Mononuclear cell (primary cell): ENCODE measurements around the gene C16orf89. TPM values are rescaled to one million over a fixed set of nuclear protein-coding genes. Genes with fewer than 3 reads are reported as not detected.

ENCODE experiments used
- H3K27me3 ChIP-seq: 2 replicates; pipeline ENCODE4 v1.6.0; 2011; ENCODE audit warnings: low read length, control low read depth; ENCODE audit not compliant: insufficient read depth
- H3K4me1 ChIP-seq: 2 replicates; pipeline ENCODE4 v1.5.1; 2011; ENCODE audit warnings: mild to moderate bottlenecking, low read length, control low read depth; ENCODE audit not compliant: insufficient read depth
- H3K4me3 ChIP-seq: 2 replicates; pipeline ENCODE4 v1.5.1; 2011; ENCODE audit warnings: mild to moderate bottlenecking, low read length, moderate library complexity
- H3K9me3 ChIP-seq: 2 replicates; pipeline ENCODE4 v1.5.1; 2011; ENCODE audit warnings: low read depth, mild to moderate bottlenecking, control low read depth, low read length
- total RNA-seq: library from RNA; depleted of rRNA; stranded (reverse); fragments of >200 nt; gene quantifications from one replicate; pipeline ENCODE4 v1.2.3, GENCODE V29; 2012

C16orf89 gene
- total RNA-seq, 1 donor, result not detected

- Histone ChIP-seq H3K4me1 (peaks cover 24% of the 10 kb centered on the region), H3K27me3 (no peaks in the 10 kb centered on the region), H3K4me3 (no peak overlapping the region), H3K9me3 (no peaks in the 10 kb centered on the region)
Measured at GRCh38 chr16:5031601-5032000, 34.2 kb downstream of the C16orf89 start.

- Histone ChIP-seq H3K4me3 (no peak overlapping the region), H3K27me3 (no peaks in the 10 kb centered on the region), H3K9me3 (no peaks in the 10 kb centered on the region), H3K4me1 (peaks cover 24% of the 10 kb centered on the region)
Measured at GRCh38 chr16:5030251-5030870, 35.4 kb downstream of the C16orf89 start.

GRCh38 chr16:5028950-5029475 is 36.7 kb downstream of the C16orf89 start:
- no peaks in the 10 kb centered on the region for H3K27me3 ChIP-seq
- no peak overlapping the region for H3K4me3 ChIP-seq
- peaks cover 17% of the 10 kb centered on the region for H3K4me1 ChIP-seq
- H3K9me3 ChIP-seq, result no peaks in the 10 kb centered on the region

- Histone ChIP-seq H3K27me3 (no peaks in the 10 kb centered on the region), H3K4me3 (no peak overlapping the region), H3K9me3 (no peaks in the 10 kb centered on the region), H3K4me1 (peaks cover 8% of the 10 kb centered on the region)
Measured at GRCh38 chr16:5027575-5028235, 38.1 kb downstream of the C16orf89 start.

- no peak overlapping the region for H3K4me3 ChIP-seq
Measured at GRCh38 chr16:5027086-5027485, 38.7 kb downstream of the C16orf89 start.

GRCh38 chr16:5026664-5027063 is 39.1 kb downstream of the C16orf89 start:
- no peaks in the 10 kb centered on the region for H3K9me3 ChIP-seq
- no peaks in the 10 kb centered on the region for H3K4me1 ChIP-seq
- no peaks in the 10 kb centered on the region for H3K27me3 ChIP-seq
- no peak overlapping the region for H3K4me3 ChIP-seq

More at GRCh38 chr16:5027086-5027485, 38.7 kb downstream of the C16orf89 start:
- H3K9me3 ChIP-seq, result no peaks in the 10 kb centered on the region
- peaks cover 2% of the 10 kb centered on the region for H3K4me1 ChIP-seq
- H3K27me3 ChIP-seq, result no peaks in the 10 kb centered on the region

GRCh38 chr16:5025171-5025632 is 40.6 kb downstream of the C16orf89 start:
- no peaks in the 10 kb centered on the region for H3K9me3 ChIP-seq

GRCh38 chr16:5024632-5025031 is 41.1 kb downstream of the C16orf89 start:
- H3K27me3 ChIP-seq, result no peaks in the 10 kb centered on the region
- no peaks in the 10 kb centered on the region for H3K9me3 ChIP-seq
- no peak overlapping the region for H3K4me3 ChIP-seq
- no peaks in the 10 kb centered on the region for H3K4me1 ChIP-seq

More at GRCh38 chr16:5025171-5025632, 40.6 kb downstream of the C16orf89 start:
- H3K4me1 ChIP-seq, result no peaks in the 10 kb centered on the region
- H3K4me3 ChIP-seq, result no peak overlapping the region
- no peaks in the 10 kb centered on the region for H3K27me3 ChIP-seq

- Histone ChIP-seq H3K4me3 (no peak overlapping the region), H3K4me1 (no peaks in the 10 kb centered on the region), H3K27me3 (no peaks in the 10 kb centered on the region), H3K9me3 (no peaks in the 10 kb centered on the region)
Measured at GRCh38 chr16:5022521-5022920, 43.2 kb downstream of the C16orf89 start.

- Histone ChIP-seq H3K4me3 (no peak overlapping the region), H3K27me3 (no peaks in the 10 kb centered on the region), H3K9me3 (no peaks in the 10 kb centered on the region), H3K4me1 (no peaks in the 10 kb centered on the region)
Measured at GRCh38 chr16:5020551-5020950, 45.2 kb downstream of the C16orf89 start.

- no peaks in the 10 kb centered on the region for H3K27me3 ChIP-seq
- no peak overlapping the region for H3K4me3 ChIP-seq
- no peaks in the 10 kb centered on the region for H3K4me1 ChIP-seq
- no peaks in the 10 kb centered on the region for H3K9me3 ChIP-seq
Measured at GRCh38 chr16:5019775-5020174, 46.0 kb downstream of the C16orf89 start.

GRCh38 chr16:5018793-5019192 is 47.0 kb downstream of the C16orf89 start:
- no peak overlapping the region for H3K4me3 ChIP-seq
- H3K27me3 ChIP-seq, result no peaks in the 10 kb centered on the region
- no peaks in the 10 kb centered on the region for H3K9me3 ChIP-seq
- H3K4me1 ChIP-seq, result no peaks in the 10 kb centered on the region

GRCh38 chr16:5017678-5017969 is 48.1 kb downstream of the C16orf89 start:
- Histone ChIP-seq H3K4me1 (no peaks in the 10 kb centered on the region), H3K4me3 (no peak overlapping the region), H3K27me3 (no peaks in the 10 kb centered on the region), H3K9me3 (no peaks in the 10 kb centered on the region)

- Histone ChIP-seq H3K4me1 (no peaks in the 10 kb centered on the region), H3K27me3 (no peaks in the 10 kb centered on the region), H3K9me3 (no peaks in the 10 kb centered on the region), H3K4me3 (no peak overlapping the region)
Measured at GRCh38 chr16:5016967-5017677, 48.6 kb downstream of the C16orf89 start.

GRCh38 chr16:5015887-5016286 is 49.9 kb downstream of the C16orf89 start:
- H3K4me3 ChIP-seq, result no peak overlapping the region
- no peaks in the 10 kb centered on the region for H3K27me3 ChIP-seq
- no peaks in the 10 kb centered on the region for H3K4me1 ChIP-seq
- H3K9me3 ChIP-seq, result no peaks in the 10 kb centered on the region
